ENCODE measurements around the gene CRTAP. TPM values are rescaled to one million over a fixed set of nuclear protein-coding genes. Genes with fewer than 3 reads are reported as not detected.
"Not testable (repeated sequence)": the region's sequence is repeated elsewhere in the genome, so short reads cannot be mapped to it uniquely, and the experiment has no call there.

CRTAP gene
- total RNA-seq, 2 donors from 2014 or later = 14.9 to 19.5 TPM

- ATAC-seq; H3K9me3 Mint-ChIP-seq; H3K36me3 Mint-ChIP-seq; H3K27ac Mint-ChIP-seq; DNase-seq (ENCODE audit: low spot score); H3K4me1 Mint-ChIP-seq (ENCODE audit: low read depth in 2 of 2); H3K4me3 Mint-ChIP-seq: not testable (repeated sequence)
- H3K27me3 Mint-ChIP-seq = peaks cover 0 to 12% of the 10 kb centered on the region in 2 donors
These were observed 7.0 kb upstream of the CRTAP start for GRCh38 chr3:33106854-33107253.

DNA sequence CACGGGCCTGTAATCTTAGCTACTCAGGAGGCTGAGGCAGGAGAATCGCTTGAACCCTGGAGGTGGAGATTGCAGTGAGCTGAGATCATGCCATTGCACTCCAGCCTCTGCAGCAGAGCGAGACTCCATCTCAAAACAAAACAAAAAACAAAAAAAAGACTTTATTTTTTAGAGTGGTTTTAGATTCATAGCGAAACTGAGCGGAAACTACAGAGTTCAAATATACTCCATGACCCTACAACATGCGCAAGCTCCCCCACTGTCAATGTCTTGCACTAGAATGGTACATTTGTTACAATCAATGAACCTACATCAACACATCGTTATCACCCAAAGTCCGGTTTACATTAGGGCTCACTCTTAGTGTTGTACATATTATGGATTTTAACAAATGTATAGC lies 2.2 kb upstream of the CRTAP start:
- no peak overlapping the region for H3K27ac Mint-ChIP-seq
- peaks cover 0 to 7% of the 10 kb centered on the region in 2 donors for H3K27me3 Mint-ChIP-seq
- H3K4me3 Mint-ChIP-seq = peak overlapping the region; percentile 85
- H3K9me3 Mint-ChIP-seq = no peaks in the 10 kb centered on the region
- ATAC-seq = peak in 1 of 2 donors; percentile 6
- H3K36me3 Mint-ChIP-seq = no peaks in the 10 kb centered on the region
- no peak for DNase-seq (ENCODE audit: low spot score)
- peaks cover 7 to 18% of the 10 kb centered on the region in 2 donors for H3K4me1 Mint-ChIP-seq (ENCODE audit: low read depth in 2 of 2)

- no peaks in the 10 kb centered on the region for H3K36me3 Mint-ChIP-seq
- no peaks in the 10 kb centered on the region for H3K27me3 Mint-ChIP-seq
- peak overlapping the region; percentile 85 for H3K4me3 Mint-ChIP-seq
- H3K9me3 Mint-ChIP-seq = no peaks in the 10 kb centered on the region
- peak overlapping the region in 1 of 2 donors; percentile 54 for H3K27ac Mint-ChIP-seq
- ATAC-seq (no peak), DNase-seq (ENCODE audit: low spot score) (no peak)
- H3K4me1 Mint-ChIP-seq (ENCODE audit: low read depth in 2 of 2) = peaks cover 7 to 18% of the 10 kb centered on the region in 2 donors
These were observed 809 bp downstream of the CRTAP start for GRCh38 chr3:33114622-33115023.

DNA sequence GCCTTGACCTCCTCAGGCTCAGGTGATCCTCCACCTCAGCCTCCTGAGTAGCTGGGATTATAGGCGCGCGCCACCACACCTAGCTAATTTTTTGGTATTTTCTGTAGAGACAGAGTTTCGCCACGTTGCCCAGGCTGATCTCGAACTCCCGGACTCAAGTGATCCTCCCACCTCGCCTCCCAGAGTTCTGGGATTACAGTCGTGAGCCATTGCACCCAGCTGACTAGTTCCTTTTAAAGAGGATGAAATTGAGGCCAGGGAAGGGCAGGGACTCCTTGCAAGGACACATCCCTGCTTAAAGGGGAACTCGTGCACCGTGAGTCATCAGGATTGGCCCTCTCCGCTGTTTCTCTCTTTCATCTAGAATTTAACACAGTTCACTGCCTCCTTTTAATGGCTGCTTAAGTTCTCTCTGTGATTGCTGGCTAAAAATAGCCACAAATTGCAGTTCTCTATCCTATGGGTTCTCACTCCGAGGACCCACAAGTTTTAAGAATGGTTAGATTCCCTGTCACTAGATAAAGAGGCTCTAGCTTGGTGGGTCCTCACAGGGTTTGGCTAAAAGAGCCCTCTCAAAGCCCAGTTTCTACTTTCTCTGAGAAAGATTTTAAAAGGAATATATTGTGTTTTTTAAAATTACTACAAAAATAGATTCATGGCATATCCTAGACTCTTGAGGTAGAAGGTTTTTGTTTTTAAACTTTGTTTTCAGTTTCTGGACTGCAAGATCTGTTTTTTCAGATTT lies 1.4 kb downstream of the CRTAP start:
- ATAC-seq (no peak), DNase-seq (ENCODE audit: low spot score) (no peak)
- H3K4me3 Mint-ChIP-seq = peak overlapping the region; percentile 85
- no peaks in the 10 kb centered on the region for H3K27me3 Mint-ChIP-seq
- H3K27ac Mint-ChIP-seq = no peak overlapping the region
- peaks cover 7 to 18% of the 10 kb centered on the region in 2 donors for H3K4me1 Mint-ChIP-seq (ENCODE audit: low read depth in 2 of 2)
- no peaks in the 10 kb centered on the region for H3K9me3 Mint-ChIP-seq
- H3K36me3 Mint-ChIP-seq = no peaks in the 10 kb centered on the region

- ATAC-seq (no peak), DNase-seq (ENCODE audit: low spot score) (no peak)
- no peaks in the 10 kb centered on the region for H3K9me3 Mint-ChIP-seq
- no peak overlapping the region for H3K4me3 Mint-ChIP-seq
- no peaks in the 10 kb centered on the region for H3K36me3 Mint-ChIP-seq
- H3K4me1 Mint-ChIP-seq (ENCODE audit: low read depth in 2 of 2) = peaks cover 3 to 4% of the 10 kb centered on the region in 2 donors
- H3K27ac Mint-ChIP-seq = no peak overlapping the region
- H3K27me3 Mint-ChIP-seq = no peaks in the 10 kb centered on the region
These were observed 3.6 kb downstream of the CRTAP start for GRCh38 chr3:33117461-33117860.

DNA sequence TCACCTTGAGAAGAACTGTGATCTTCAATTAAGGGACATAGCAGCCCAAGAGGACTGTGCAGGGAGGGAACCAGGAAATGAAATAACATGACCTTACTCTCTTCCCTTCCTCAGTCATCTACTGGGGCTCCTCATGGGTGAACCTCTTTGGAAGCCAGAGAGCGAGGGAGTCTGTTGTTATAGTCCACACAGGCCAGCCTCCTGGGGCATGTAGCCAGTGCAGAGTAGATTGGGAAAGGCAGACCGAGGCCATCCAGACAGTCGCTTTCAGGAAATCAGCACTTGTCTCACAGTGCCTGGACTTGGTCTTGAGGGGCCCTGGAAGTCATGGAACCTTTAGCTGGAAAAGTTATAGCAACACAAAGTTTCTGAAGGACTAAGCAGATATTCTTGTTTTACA lies 6.1 kb downstream of the CRTAP start:
- Mint-ChIP-seq H3K27me3 (no peaks in the 10 kb centered on the region), H3K9me3 (no peaks in the 10 kb centered on the region), H3K4me1 (ENCODE audit: low read depth in 2 of 2) (no peaks in the 10 kb centered on the region), H3K27ac (no peak overlapping the region), H3K4me3 (no peak overlapping the region), H3K36me3 (no peaks in the 10 kb centered on the region)
- peak in 1 of 2 donors; percentile 26 for ATAC-seq
- no peak for DNase-seq (ENCODE audit: low spot score)

GRCh38 chr3:33122991-33123390 lies 9.2 kb downstream of the CRTAP start:
- ATAC-seq = no peak
- peaks cover 5% of the 10 kb centered on the region for H3K36me3 Mint-ChIP-seq
- no peak overlapping the region for H3K4me3 Mint-ChIP-seq
- H3K9me3 Mint-ChIP-seq = no peaks in the 10 kb centered on the region
- no peaks in the 10 kb centered on the region for H3K4me1 Mint-ChIP-seq (ENCODE audit: low read depth in 2 of 2)
- H3K27me3 Mint-ChIP-seq = no peaks in the 10 kb centered on the region
- DNase-seq (ENCODE audit: low spot score) = no peak
- no peak overlapping the region for H3K27ac Mint-ChIP-seq

GRCh38 chr3:33124638-33125037 lies 10.8 kb downstream of the CRTAP start:
- DNase-seq (ENCODE audit: low spot score) = no peak
- Mint-ChIP-seq H3K27me3 (no peaks in the 10 kb centered on the region), H3K4me1 (ENCODE audit: low read depth in 2 of 2) (no peaks in the 10 kb centered on the region), H3K36me3 (peaks cover 5% of the 10 kb centered on the region), H3K9me3 (no peaks in the 10 kb centered on the region), H3K4me3 (no peak overlapping the region), H3K27ac (no peak overlapping the region)
- no peak for ATAC-seq

DNA sequence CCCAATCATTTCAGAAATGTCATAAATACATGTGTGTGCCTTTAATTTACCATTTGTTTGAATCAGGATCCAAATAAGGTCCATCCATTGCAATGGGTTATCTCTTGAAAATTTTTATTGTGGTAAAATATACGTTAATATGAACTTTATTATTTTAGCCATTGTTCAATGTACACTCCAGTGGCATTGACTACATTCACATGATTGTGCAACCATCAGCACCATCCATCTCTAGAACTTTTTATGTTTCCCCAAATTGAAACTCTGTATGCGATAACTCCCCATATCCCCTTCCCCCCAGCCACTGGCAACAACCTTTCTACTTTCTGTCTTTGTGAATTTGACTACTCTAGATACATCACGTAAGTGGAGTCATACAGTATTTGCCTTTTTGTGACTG lies 12.0 kb downstream of the CRTAP start:
- no peak for DNase-seq (ENCODE audit: low spot score)
- Mint-ChIP-seq H3K4me1 (ENCODE audit: low read depth in 2 of 2) (no peaks in the 10 kb centered on the region), H3K4me3 (no peak overlapping the region), H3K9me3 (no peaks in the 10 kb centered on the region), H3K27me3 (no peaks in the 10 kb centered on the region), H3K36me3 (peaks cover 5% of the 10 kb centered on the region), H3K27ac (no peak overlapping the region)
- no peak for ATAC-seq

- no peak for DNase-seq (ENCODE audit: low spot score)
- no peak for ATAC-seq
- Mint-ChIP-seq H3K27me3 (no peaks in the 10 kb centered on the region), H3K4me1 (ENCODE audit: low read depth in 2 of 2) (no peaks in the 10 kb centered on the region), H3K4me3 (no peak overlapping the region), H3K27ac (no peak overlapping the region), H3K9me3 (no peaks in the 10 kb centered on the region), H3K36me3 (peaks cover 5% of the 10 kb centered on the region)
These were observed 14.9 kb downstream of the CRTAP start for GRCh38 chr3:33128706-33129105.

- no peaks in the 10 kb centered on the region for H3K4me1 Mint-ChIP-seq (ENCODE audit: low read depth in 2 of 2)
- DNase-seq (ENCODE audit: low spot score) (no peak), ATAC-seq (no peak)
- no peaks in the 10 kb centered on the region for H3K27me3 Mint-ChIP-seq
- H3K4me3 Mint-ChIP-seq = no peak overlapping the region
- H3K36me3 Mint-ChIP-seq = peaks cover 5% of the 10 kb centered on the region
- H3K9me3 Mint-ChIP-seq = no peaks in the 10 kb centered on the region
- no peak overlapping the region for H3K27ac Mint-ChIP-seq
These were observed 16.3 kb downstream of the CRTAP start for GRCh38 chr3:33130144-33130543.

DNA sequence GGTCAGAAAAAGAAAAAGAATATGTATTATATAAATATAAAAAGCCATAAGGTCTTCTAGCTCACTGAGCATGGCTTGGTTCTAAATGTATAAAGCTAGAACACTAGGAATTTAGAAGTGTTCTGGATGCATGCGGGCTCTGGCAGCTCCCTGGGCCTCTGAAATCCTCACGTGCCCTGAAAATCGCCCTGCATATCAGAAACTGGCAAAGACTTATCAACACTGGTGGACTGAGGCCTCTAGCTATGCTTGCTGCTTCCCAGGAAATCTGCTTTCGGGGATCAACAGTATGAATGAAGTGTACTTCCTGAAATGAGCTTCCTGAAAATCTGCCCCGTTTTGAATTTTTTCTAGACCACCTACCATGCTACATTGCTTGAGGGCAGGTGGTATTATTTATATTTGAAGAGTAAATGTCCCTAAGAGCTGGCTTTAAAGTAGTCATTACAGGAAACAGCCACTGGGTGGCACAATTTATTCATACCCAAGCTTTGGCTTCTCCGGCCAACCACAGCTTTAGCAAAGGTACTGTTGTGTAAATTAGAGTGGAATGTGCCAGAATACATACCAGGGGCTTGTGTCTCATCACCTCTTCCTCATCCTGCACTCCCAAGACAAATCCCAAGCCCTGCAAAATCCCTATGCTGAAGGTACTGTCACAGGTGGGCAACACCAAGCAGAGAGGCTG lies 17.7 kb downstream of the CRTAP start:
- no peak for DNase-seq (ENCODE audit: low spot score)
- Mint-ChIP-seq H3K4me3 (no peak overlapping the region), H3K27ac (no peak overlapping the region), H3K9me3 (no peaks in the 10 kb centered on the region), H3K27me3 (no peaks in the 10 kb centered on the region), H3K36me3 (peaks cover 5% of the 10 kb centered on the region), H3K4me1 (ENCODE audit: low read depth in 2 of 2) (peaks cover 0 to 2% of the 10 kb centered on the region in 2 donors)
- ATAC-seq = no peak

GRCh38 chr3:33132019-33132360 lies 18.2 kb downstream of the CRTAP start:
- Mint-ChIP-seq H3K36me3 (peaks cover 4% of the 10 kb centered on the region), H3K9me3 (no peaks in the 10 kb centered on the region), H3K27ac (no peak overlapping the region), H3K4me3 (no peak overlapping the region), H3K27me3 (no peaks in the 10 kb centered on the region), H3K4me1 (ENCODE audit: low read depth in 2 of 2) (peaks cover 0 to 4% of the 10 kb centered on the region in 2 donors)
- DNase-seq (ENCODE audit: low spot score) = no peak
- ATAC-seq = no peak

GRCh38 chr3:33134026-33134625 lies 20.3 kb downstream of the CRTAP start:
- Mint-ChIP-seq H3K4me1 (ENCODE audit: low read depth in 2 of 2) (peaks cover 0 to 4% of the 10 kb centered on the region in 2 donors), H3K4me3 (no peak overlapping the region), H3K9me3 (no peaks in the 10 kb centered on the region), H3K27ac (no peak overlapping the region), H3K27me3 (no peaks in the 10 kb centered on the region), H3K36me3 (peaks cover 4% of the 10 kb centered on the region)
- ATAC-seq = no peak
- DNase-seq (ENCODE audit: low spot score) = no peak

All from natural killer cell treated with Interleukin-12 subunit alpha and Interleukin-12 subunit beta and Interleukin-15 and Interleukin-18, amount 100 ng/mL, for 72 hours (primary cell).